Natural killer cell (primary cell): ENCODE results near the gene XRCC3. TPM values are rescaled to one million over a fixed set of nuclear protein-coding genes. Genes with fewer than 3 reads are reported as not detected.

ENCODE experiments used
- ATAC-seq, 3 donors: fragments of 150-1000 bp in 2 of 3; fragments of 200-7000 bp in 1 of 3; cut with Tn5 transposase; 1 replicate in 1 of 3; 2 replicates in 2 of 3; pipeline ENCODE4 v1.10.0; 2021; ENCODE audit warnings: mild to moderate bottlenecking in 2 of 3, moderate library complexity in 2 of 3
- DNase-seq, 2 donors: peaks; one replicate each; pipeline versions ENCODE4 v3.0.0 to v3.0.0-alpha.2; 2013 to 2021; ENCODE audit warnings: mixed read lengths in 1 of 2
- H3K27ac ChIP-seq: one replicate; pipeline ENCODE4 v1.5.1; 2013; ENCODE audit warnings: mild to moderate bottlenecking, low read length
- H3K27me3 ChIP-seq: one replicate; pipeline ENCODE4 v1.6.1; 2013; ENCODE audit warnings: low read length; ENCODE audit not compliant: control insufficient read depth, insufficient read depth
- H3K36me3 ChIP-seq: one replicate; pipeline ENCODE4 v1.6.1; 2013; ENCODE audit warnings: low read length; ENCODE audit not compliant: control insufficient read depth, insufficient read depth
- H3K4me1 ChIP-seq: one replicate; pipeline ENCODE4 v1.6.1; 2013; ENCODE audit warnings: low read length; ENCODE audit not compliant: control insufficient read depth, insufficient read depth
- H3K4me3 ChIP-seq: one replicate; pipeline ENCODE4 v1.5.1; 2013; ENCODE audit warnings: low read length
- H3K9me3 ChIP-seq: one replicate; pipeline ENCODE4 v1.6.1; 2013; ENCODE audit warnings: low read length; ENCODE audit not compliant: control insufficient read depth, insufficient read depth
- H3K27ac Mint-ChIP-seq, 2 donors: one replicate each; pipeline ENCODE4 v1.8.0; 2022; ENCODE audit warnings: mild to moderate bottlenecking in 2 of 2, mixed read lengths in 2 of 2, moderate library complexity in 1 of 2
- H3K27me3 Mint-ChIP-seq, 2 donors: one replicate each; pipeline ENCODE4 v1.8.0; 2022; ENCODE audit warnings: low read depth in 2 of 2, mixed read lengths in 2 of 2
- H3K36me3 Mint-ChIP-seq: one replicate; pipeline ENCODE4 v1.8.0; 2022; ENCODE audit warnings: mixed read lengths
- H3K4me1 Mint-ChIP-seq, 2 donors: one replicate each; pipeline ENCODE4 v1.8.0; 2022; ENCODE audit warnings: mixed read lengths in 2 of 2
- H3K4me3 Mint-ChIP-seq: one replicate; pipeline ENCODE4 v1.8.0; 2022; ENCODE audit warnings: mild to moderate bottlenecking, moderate library complexity, mixed read lengths
- H3K9me3 Mint-ChIP-seq, 2 donors: one replicate each; pipeline ENCODE4 v1.8.0; 2022; ENCODE audit warnings: mixed read lengths in 2 of 2
- CTCF ChIP-seq: fragments of 200-600 bp; IDR thresholded peaks from one replicate; pipeline ENCODE4 v1.8.0; 2022; ENCODE audit warnings: antibody characterized with exemption
- WGBS: methylation state at CpG from one replicate; pipeline ENCODE4 v1.1.7; 2013; ENCODE audit warnings: missing lambda C conversion rate; ENCODE audit not compliant: insufficient coverage; 5-methylcytosine and 5-hydroxymethylcytosine counted together
- intact Hi-C: fragments of 100-400 bp; cut with micrococcal nuclease; formaldehyde crosslinking; loops from one replicate; pipeline ENCODE4 v1.14.2; 2022
- total RNA-seq, 4 donors: library from RNA; stranded (reverse); fragments of 120-200 nt in 1 of 4; gene quantifications; one replicate each; pipeline versions ENCODE4 v1.2.3 to v1.2.4, GENCODE V29; 2013 to 2022

The XRCC3 gene
- total RNA-seq, 3 donors from 2014 or later (not counting 1 experiment from before 2014, with no cell fraction given): 11.6 to 12.8 (median 12.7) TPM

GRCh38 chr14:103688906-103689902 lies 26.0 kb downstream of the XRCC3 start:
- intact Hi-C loops: no loop called here
- 91% methylated on average over 16 of the region's 16 CpGs for WGBS
- Mint-ChIP-seq H3K4me3 (no peak overlapping the region), H3K27me3 (no peaks in the 10 kb centered on the region), H3K4me1 (peaks cover 4 to 6% of the 10 kb centered on the region in 2 donors), H3K27ac (no peak overlapping the region), H3K36me3 (no peaks in the 10 kb centered on the region), H3K9me3 (no peaks in the 10 kb centered on the region)
- no peak for DNase-seq
- no peak for TF ChIP-seq CTCF
- Histone ChIP-seq H3K27me3 (no peaks in the 10 kb centered on the region), H3K4me1 (no peaks in the 10 kb centered on the region), H3K36me3 (peaks cover 56% of the 10 kb centered on the region), H3K4me3 (no peak overlapping the region), H3K27ac (no peak overlapping the region), H3K9me3 (no peaks in the 10 kb centered on the region)
- no peak for ATAC-seq

- Histone ChIP-seq H3K4me1 (no peaks in the 10 kb centered on the region), H3K27ac (no peak overlapping the region), H3K27me3 (no peaks in the 10 kb centered on the region), H3K36me3 (peaks cover 53% of the 10 kb centered on the region), H3K4me3 (no peak overlapping the region), H3K9me3 (no peaks in the 10 kb centered on the region)
- Mint-ChIP-seq H3K36me3 (no peaks in the 10 kb centered on the region), H3K4me1 (peaks cover 4 to 6% of the 10 kb centered on the region in 2 donors), H3K4me3 (no peak overlapping the region), H3K9me3 (no peaks in the 10 kb centered on the region), H3K27ac (no peak overlapping the region), H3K27me3 (no peaks in the 10 kb centered on the region)
- no peak for TF ChIP-seq CTCF
- ATAC-seq (no peak), DNase-seq (no peak)
- intact Hi-C loops: no loop called here
- 100% methylated on average over 5 of the region's 5 CpGs for WGBS
Observed at GRCh38 chr14:103688441-103688840, 26.8 kb downstream of the XRCC3 start.

- Histone ChIP-seq H3K4me1 (no peaks in the 10 kb centered on the region), H3K27me3 (no peaks in the 10 kb centered on the region), H3K36me3 (peaks cover 54% of the 10 kb centered on the region), H3K4me3 (no peak overlapping the region), H3K9me3 (no peaks in the 10 kb centered on the region), H3K27ac (no peak overlapping the region)
- H3K27me3 Mint-ChIP-seq: no peaks in the 10 kb centered on the region
- no peaks in the 10 kb centered on the region for H3K36me3 Mint-ChIP-seq
- intact Hi-C loops: no loop called here
- no peaks in the 10 kb centered on the region for H3K9me3 Mint-ChIP-seq
- TF ChIP-seq CTCF: no peak
- H3K27ac Mint-ChIP-seq: no peak overlapping the region
- no peak for DNase-seq
- no peak for ATAC-seq
- WGBS: 97% methylated on average over 4 of the region's 4 CpGs
- no peak overlapping the region for H3K4me3 Mint-ChIP-seq
- H3K4me1 Mint-ChIP-seq: peaks cover 4 to 6% of the 10 kb centered on the region in 2 donors
Observed at GRCh38 chr14:103687712-103688111, 27.5 kb downstream of the XRCC3 start.
